ENCODE results near the gene ATP8A1.
"Not testable (repeated sequence)": the region's sequence is repeated elsewhere in the genome, so short reads cannot be mapped to it uniquely, and the experiment has no call there.

Gene ATP8A1

GRCh38 chr4:42497142-42497910 is 159.6 kb downstream of the ATP8A1 start:
- no peak for DNase-seq

GRCh38 chr4:42492962-42493361 is 163.9 kb downstream of the ATP8A1 start:
- DNase-seq = no peak

- no peak for DNase-seq
These were observed 166.9 kb downstream of the ATP8A1 start for GRCh38 chr4:42490015-42490414.

DNA sequence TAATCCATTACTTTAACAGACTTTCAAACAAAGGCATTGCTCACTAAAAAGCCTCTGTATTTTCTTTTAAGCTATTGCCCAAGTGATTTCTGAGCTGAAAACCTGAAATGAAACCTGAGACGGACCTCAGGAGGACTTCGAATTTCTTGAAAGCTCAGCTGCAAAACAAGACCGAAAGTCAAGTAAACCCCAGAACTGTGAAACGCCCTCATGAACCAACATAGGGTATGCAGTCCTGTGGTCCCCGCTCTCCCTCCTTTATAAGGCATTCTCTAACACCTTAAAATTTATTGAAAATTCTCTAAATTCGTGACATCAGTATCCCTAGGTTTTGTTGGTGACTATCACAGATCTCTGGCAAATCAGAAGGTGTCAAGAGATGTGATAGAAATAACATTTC is 167.8 kb downstream of the ATP8A1 start:
- no peak for DNase-seq

DNA sequence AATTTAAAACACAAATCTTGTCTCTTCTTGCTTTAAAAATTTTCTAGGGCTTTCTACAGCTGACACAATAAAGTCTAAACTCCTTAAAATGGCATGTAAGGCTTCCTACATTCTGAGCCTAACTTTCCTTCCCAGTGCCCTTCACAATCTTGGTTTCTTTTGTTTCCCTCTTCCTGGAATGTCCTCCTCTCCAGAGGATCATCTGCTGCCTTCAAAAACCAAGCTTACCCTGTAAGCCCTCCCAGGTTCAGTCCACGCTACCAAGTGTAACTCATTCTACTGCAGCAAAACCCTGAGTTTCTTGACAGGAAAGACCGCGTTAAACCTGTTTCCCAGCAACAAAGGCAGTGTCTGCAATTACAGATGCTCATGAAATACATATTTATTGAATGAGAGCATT is 168.4 kb downstream of the ATP8A1 start:
- DNase-seq = no peak

GRCh38 chr4:42488114-42488513 is 168.8 kb downstream of the ATP8A1 start:
- DNase-seq = no peak

GRCh38 chr4:42487230-42487629 is 169.7 kb downstream of the ATP8A1 start:
- no peak for DNase-seq

DNA sequence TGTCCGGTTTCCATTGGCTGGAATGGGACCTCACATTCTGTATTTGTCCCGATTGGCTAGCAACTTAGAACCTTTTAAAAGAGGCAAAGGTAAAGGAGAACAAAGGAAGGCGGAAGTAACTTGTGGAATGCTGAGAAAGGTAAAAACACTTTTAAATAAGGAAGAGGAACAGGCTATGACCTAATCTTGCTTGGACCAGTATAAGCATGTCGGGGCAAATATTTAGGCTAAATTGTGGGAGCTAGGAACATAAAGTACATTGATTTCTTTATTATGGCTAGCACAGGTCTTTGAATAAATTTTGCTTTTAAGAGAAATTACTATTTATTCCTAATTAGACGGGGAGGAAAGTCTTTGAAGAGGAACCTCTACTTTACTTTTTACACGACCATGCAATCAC is 170.7 kb downstream of the ATP8A1 start:
- DNase-seq = not testable (repeated sequence)

DNA sequence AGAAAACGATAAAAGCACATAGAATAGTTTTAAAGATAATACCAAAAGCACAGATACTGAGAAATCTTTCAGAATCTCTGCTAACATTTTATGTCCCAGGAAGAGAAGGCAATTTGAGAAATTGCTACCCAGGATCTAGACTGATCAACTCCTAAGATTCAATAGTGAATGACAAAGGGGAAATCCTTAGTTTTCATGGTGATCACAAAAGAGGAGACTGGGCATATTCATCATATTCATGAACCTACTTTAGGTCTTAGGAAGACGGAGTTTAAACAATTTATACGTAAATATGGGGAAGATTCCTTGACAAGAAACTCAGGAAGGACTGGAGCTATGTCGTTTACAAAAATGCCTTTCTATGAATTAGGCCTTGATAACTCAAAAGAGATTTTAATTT is 172.3 kb downstream of the ATP8A1 start:
- no peak for DNase-seq

GRCh38 chr4:42483426-42484379 is 173.2 kb downstream of the ATP8A1 start:
- DNase-seq = no peak

DNA sequence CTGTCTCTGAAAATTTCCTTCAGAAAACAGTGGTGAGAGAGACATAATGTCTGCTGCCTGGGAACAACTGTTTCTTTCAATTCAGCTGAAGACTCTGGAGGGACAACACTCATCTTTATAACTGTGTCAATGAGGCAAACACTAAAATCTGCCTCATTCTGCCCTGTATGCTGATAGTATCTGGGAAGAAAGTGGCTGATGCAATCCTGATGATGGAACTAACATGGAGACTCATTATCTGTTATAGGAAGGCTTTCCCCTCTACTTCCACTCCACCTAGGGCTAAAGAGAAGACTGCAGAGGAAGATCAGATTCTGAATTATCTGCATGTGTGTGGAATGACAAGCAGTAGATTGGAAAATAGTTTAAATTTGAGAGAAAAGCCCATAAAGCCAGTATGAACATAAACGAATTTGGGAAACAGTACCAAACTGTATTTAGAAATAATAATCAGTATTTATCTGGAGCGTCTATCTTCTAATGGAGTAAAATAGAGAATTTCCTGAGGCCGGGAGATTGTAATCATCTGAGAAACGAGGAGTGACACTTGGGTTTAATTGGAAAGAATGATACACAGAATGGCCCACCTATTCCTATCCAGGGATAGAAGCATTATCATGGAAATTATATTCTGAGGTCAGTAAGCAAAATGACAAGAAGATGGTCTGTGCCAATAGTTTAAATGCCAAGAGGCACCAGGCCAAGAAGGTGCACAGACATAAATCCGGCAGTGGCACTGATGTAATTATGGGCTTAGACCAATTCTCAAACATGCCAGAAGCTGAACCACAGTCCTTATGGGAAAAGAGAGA is 174.2 kb downstream of the ATP8A1 start:
- DNase-seq = no peak

DNA sequence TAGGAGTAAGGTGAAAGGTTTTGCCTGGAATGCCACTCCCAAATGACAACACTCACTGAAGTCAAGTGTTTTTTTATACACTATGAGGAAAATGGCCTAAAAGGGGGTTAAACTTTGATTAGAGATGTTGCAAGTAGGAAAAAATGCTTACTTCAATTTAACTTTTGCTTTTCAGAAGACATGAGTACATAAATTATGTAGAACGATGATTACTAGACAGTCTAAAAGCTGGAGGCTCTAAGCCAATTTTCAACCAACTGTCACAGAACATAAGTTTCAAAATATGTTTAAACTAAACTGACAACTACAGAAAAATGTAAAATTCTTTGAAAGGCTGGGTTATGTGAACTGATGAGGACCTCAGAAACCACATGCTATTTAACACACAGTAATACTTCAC is 176.2 kb downstream of the ATP8A1 start:
- no peak for DNase-seq

GRCh38 chr4:42480281-42480680 is 176.6 kb downstream of the ATP8A1 start:
- DNase-seq = no peak

- no peak for DNase-seq
These were observed 178.0 kb downstream of the ATP8A1 start for GRCh38 chr4:42478946-42479345.

DNA sequence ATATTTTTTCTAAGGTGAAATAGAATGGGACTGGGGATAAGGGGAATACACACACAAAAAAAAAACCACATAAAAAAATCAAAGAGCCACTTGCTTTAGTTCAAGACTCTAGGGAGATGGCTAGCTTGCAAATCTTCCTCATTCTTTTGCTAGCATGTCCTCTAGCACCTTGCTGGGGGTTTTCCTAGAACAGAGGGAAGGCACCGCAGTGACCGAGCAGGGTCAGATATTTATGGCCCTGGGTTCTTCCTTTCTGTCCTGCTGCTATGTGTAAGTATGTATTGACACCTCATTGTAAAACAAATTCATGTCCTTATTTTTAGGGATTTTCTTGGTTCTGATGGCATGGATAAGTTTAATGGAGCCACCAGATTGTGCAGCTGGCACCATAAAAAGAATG is 178.4 kb downstream of the ATP8A1 start:
- DNase-seq = no peak

DNA sequence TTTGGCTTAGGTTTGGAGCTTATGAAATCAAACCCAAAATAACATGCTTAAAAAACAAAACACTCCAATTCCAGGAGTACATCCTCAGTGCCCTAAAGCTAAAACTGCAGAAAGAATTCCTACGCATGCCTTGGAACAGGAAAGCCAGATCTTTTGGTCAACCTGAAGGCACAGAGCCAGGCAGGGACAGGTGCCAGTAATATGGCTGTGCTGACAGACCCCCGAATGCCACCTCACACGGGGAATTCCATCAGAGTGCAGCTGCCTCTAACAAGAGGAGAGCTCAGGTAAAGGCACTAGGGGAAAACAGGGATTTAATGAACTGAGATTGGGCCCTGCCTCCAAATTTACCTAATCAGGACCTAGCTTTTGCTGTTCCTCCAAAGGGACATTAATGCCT is 182.5 kb downstream of the ATP8A1 start:
- DNase-seq = no peak

DNA sequence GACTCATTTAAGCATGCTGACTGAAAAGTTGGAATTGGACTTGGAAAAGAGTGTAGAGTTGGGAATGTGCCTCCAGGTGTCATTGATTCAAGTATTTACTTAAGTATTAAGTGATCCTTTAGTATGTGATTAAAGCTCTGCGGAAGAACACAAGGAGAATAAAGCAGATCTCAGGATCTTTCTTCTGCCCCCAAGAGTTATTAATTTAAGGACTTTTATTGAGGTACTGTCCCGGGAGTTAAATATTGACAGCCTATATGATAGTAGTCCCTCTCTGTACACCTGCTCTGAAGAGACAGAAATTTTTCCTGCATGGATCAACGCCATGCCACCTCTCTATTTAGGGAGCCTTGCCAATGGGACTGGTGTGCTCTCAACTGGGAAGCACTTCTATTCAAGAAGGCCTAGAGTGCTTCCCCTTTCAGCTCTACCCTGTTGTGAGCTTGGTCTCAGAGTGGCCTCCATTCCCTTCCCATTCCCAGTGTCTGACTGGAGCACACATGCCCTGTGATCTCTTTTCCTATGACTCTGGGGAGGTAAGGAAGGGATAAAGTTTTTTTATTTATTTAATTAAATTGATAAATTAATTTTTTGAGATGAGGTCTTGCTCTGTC is 183.7 kb downstream of the ATP8A1 start:
- no peak for DNase-seq

GRCh38 chr4:42471896-42472295 is 185.0 kb downstream of the ATP8A1 start:
- no peak for DNase-seq

GRCh38 chr4:42470023-42470422 is 186.9 kb downstream of the ATP8A1 start:
- no peak for DNase-seq

DNA sequence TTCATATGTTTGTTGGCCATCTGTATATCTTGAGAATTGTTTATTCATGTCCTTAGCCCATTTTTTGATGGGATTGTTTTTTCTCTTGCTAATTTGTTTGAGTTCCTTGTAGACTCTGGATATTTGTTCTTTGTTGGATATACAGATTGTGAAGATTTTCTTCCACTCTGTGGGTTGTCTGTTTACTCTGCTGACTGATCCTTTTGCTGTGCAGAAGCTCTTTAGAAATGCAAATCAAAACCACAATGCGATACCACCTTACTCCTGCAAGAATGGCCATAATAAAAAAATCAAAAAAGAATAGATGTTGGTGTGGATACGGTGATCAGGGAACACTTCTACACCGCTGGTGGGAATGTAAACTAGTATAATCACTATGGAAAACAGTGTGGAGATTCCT is 189.1 kb downstream of the ATP8A1 start:
- DNase-seq = not testable (repeated sequence)

GRCh38 chr4:42466273-42466844 is 190.5 kb downstream of the ATP8A1 start:
- DNase-seq = no peak

DNA sequence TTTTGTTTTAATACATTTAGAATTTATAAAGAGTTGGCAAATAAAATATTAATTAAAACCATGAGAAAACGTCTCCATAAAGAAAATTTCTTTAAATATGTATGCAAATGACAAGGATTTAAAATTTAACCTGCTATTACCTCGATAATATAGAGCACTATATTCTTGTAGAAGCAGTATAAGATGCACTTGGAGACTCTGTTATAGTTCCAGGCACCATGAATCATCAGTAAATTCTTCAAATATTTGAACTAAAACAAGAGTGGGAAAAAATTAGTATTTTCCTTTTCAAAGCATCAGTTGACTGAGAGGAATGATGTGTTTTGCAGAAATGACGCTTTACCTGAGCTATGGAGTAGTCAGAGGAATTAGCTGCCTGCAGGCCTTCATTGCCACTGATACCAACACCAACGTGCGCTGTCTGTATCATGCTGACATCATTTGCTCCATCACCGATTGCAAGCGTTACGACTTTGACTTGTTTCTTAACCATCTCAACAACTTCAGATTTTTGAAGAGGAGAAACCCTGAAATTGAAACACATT is 192.3 kb downstream of the ATP8A1 start:
- DNase-seq = no peak

Data from stimulated activated CD4-positive, alpha-beta T cell treated with anti-CD3 and anti-CD28 coated beads, Interleukin-15, amount 100 ng/mL, for 24 hours (primary cell).